ENCODE data around the gene FAM83C.

FAM83C gene

GRCh38 chr20:35297155-35297554 is 4.9 kb upstream of the FAM83C start:
- no peak for DNase-seq

DNA sequence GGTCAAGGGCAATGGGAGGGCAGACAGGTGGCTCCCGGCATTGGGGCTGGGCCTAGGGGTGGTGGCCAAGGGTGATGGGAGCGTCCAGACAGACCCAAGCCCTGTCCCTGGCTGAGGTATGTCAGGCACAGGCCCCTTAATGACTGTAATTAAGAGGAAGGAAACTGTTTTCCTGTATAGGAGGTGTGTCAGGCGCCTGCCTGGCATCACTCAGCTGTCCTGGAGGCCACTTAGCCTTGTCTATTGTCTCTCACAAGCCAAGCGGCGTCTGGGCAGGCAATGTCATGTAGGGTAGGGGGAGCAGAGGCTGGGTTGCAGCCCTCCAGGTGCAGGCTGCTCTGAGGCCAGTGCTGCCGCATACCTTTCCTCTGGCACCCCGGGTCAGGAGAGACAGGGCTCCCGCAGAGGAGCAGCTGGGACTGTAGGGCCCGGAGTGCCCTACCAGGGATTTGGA is 3.9 kb upstream of the FAM83C start:
- DNase-seq: no peak

- DNase-seq: no peak
These were observed 3.4 kb upstream of the FAM83C start for GRCh38 chr20:35295674-35296073.

GRCh38 chr20:35295058-35295457 is 2.8 kb upstream of the FAM83C start:
- DNase-seq: no peak

GRCh38 chr20:35294293-35294685 is 2.1 kb upstream of the FAM83C start:
- DNase-seq: no peak

DNA sequence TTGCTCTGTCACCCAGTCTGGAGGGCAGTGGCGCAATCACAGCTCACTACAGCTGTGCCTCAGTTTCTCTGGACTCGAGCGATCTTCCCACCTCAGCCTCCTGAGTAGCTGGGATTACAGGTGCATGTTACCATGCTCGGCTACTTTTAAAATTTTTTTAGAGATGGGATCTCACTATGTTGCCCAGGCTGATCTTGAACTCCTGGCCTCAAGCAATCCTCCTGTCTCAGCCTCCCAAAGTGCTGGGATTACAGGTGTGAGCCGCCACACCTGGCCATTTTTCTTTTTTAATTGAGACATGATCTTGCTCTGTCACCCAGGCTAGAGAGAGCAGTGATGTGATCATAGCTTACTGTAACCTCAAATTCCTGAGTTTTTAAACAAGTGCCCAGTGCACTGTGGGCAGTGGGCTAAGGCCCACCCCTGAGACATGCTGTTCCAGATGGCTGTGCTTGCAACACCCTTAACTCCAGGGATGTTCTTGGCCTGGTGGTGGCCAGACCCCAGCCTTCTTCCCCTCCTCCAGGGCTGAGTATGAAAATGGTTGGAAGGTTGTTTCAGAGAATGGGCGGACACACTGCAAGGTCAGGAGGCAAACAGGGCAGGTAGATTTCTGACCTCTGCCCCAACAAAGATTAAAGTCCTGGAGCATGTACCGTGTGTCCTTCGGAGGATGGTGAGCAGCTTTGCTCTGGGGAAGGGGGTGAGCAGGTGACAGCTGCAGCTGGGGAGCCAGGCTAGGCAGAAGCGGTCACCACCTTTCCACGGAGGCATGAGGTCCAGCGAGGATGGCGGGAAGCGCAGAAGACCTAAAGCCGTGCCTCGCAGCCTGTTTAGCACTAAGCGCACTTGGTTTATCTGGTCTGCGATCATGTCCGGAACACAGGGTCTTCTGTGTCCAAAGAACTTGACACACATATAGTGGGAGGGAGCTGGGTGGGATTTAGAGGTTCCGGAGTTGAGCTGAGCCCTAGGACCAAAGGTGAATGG is 1.4 kb upstream of the FAM83C start:
- no peak for DNase-seq

DNA sequence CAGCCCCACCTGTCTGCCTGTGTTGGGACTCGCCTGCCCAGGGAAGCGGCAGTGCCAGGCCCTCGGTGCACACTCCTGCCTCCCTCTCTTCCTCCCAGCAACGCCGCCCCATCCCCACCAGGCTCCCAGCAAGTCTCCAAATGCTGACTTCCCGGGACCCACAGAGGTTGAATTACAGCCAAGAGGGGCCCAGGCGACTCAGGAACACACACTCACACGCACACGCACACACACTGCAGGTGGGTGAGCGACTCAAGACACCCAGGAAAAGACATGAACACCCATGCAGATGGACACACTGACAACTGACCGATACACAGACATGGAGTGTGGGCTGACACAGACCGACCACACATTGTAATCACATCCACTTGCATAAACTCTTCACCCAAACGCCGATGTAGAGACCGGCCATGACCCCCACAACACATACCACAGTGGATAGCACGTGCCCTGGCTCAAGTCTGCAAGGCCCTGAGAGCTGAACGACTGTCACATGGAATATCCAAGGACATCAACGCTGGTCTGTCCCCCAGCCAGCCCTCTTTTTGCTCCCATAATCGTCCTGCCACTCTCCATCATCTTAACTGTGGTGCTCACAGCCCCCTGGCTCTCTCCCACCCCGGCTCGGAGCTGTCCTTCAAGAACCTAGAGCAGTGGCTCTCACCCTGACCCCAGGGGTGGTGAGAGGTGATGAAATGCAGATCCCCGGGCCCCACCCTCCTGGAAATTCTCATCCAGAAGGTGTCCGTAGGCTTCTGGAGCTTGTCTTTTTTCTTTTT is 470 bp upstream of the FAM83C start:
- DNase-seq: no peak

- no peak for DNase-seq
These were observed 1.3 kb downstream of the FAM83C start for GRCh38 chr20:35290887-35291417.

- no peak for DNase-seq
These were observed 1.9 kb downstream of the FAM83C start for GRCh38 chr20:35290186-35290886.

DNA sequence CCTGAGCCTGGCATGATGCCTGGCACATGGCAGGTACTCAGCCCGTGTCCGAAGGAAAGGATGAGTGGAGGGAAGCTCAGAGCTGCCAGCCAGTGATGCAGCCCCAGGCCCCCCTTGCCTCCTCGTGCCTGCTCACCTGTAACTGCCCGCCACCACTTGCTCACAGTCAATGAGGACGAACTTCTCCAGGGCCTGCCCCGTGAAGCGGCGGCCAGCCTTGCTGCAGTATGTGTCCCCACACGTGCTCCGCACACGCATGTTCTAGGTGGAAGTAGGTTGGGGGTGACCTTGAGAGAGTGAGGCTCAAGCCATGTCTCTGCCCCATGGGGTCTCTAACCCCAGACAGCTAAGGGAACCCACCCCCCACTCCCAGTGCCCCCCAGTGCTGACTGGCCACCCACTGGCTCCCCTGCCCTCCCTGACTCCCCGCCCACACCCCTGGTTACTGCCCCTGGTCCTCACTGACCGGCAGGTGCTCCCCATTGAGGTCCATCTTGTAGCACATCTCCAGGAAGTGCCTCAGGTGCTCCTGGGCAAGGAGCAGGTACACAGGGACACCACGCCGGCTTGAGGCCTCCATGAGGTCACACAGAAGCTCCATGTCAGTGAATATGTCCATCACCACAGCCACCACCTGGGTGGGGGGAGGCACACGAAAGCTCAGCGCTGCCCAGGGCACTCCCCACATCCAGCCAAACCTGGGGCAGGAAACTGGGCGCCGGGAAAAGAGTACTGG is 3.7 kb downstream of the FAM83C start:
- DNase-seq: no peak

GRCh38 chr20:35287509-35288324 is 4.5 kb downstream of the FAM83C start:
- DNase-seq: no peak

DNA sequence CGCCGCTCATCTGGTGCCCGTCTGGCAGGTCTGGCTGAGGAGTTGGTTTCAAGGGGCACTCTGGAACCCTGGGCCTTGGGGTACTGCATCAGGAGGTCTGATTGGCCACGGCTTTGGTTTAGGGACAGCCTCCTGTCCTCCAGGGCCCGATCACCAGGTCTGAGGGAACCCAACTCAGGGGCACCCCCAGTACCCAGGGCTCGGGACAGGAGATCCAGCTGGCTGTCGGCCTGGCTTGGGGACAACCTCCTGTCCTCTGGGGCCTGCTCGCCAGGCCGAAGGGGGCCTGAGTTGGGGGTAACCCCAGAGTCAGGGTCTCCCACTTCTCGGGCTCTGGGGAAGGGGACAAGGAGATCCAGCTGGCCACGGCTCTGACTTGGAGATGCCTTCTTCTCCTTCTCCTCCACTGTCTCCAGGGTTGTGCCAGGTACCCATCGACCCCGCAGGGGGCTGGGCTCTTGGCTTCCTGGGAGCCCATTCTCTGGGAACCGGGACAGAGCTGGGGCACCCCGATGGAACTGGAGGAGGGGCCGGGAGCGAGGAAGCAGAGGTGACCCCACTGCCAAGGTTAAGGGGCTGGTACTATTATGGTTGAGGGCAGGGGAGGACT is 5.2 kb downstream of the FAM83C start:
- no peak for DNase-seq

- DNase-seq: no peak
These were observed 5.9 kb downstream of the FAM83C start for GRCh38 chr20:35286077-35286898.

DNA sequence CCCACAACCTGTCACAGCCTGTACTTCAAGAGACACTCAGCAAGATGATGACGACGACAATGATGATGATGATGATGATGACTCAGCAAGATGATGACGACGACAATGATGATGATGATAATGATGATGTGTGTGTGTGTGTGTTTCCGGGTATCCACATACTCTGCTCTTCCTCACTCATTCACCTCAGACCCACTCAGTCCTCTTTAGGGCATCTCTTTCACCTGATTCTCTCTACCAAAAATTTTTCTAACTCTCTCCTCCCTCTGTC is 6.5 kb downstream of the FAM83C start:
- DNase-seq: no peak

- no peak for DNase-seq
These were observed 7.0 kb downstream of the FAM83C start for GRCh38 chr20:35284992-35285805.

- peak; percentile 65 to 66 for DNase-seq
These were observed 7.8 kb downstream of the FAM83C start, which contains the start of gene EIF6 for GRCh38 chr20:35284267-35284991. Gene EIF6 (minus strand): TSS chr20:35284772. CDS start chr20:35284487, 285 bp downstream.

DNA sequence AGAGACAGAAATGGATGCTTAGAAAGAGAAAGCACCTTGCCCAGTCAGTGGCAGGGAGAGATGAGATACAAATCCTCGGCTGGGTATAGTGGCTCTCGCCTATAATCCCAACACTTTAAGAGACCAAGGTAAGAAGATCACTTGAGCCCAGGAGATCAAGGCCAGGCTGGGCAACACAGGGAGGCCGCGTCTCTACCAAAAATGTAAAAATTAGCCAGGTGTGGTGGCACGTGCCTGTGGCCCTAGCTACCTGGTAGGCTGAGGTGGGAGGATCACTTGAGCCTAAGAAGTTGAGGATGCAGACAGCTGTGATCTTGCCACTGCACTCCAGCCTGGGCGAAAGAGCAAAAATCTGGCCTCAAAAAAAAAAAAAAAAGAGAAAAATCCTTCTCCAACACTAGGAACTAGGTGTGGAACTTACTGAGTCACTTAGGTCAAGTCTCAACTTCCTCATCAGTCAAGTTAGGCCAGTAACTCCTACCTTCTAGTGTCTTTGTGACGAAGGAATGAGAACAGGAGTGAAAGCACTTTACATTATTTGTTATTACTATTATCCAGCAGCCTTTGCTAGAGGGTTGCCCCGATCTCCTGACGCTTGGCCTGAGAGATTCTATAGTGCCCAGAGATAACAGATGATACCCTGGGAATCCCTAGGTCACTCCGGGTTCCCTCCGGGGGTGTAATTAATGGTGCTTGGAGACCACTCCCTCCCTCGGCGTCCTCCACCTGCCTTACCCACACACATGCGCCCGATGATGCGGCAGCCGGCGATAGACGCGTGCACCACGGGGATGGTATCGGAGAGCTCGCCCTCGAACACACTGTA is 8.6 kb downstream of the FAM83C start:
- DNase-seq: no peak
